IMR-90 (cell line): ENCODE measurements around the gene TRMT2A. TPM values are rescaled to one million over a fixed set of nuclear protein-coding genes. Genes with fewer than 3 reads are reported as not detected.

ENCODE experiments used
- ATAC-seq: fragments of 200-7000 bp; cut with Tn5 transposase; 2 replicates; pipeline ENCODE4 v1.9.1; 2020; ENCODE audit warnings: low read depth, mild to moderate bottlenecking, moderate library complexity
- BruUV-seq: library from RNA; stranded (reverse); fragments of 400-500 nt; replicated peaks from 2 replicates; lab custom pipeline; 2021; lab: Mats Ljungman, UMichigan
- CTCF ChIA-PET: fragments of 300-600 bp; formaldehyde crosslinking; extraction: SDS; loops from one replicate; lab custom pipeline; 2021; ENCODE audit warnings: antibody characterized with exemption; lab: Yijun Ruan, JAX
- POLR2A ChIA-PET: fragments of 300-600 bp; sonication (Branson Sonifier 250); formaldehyde crosslinking; loops from one replicate; lab custom pipeline; 2022; ENCODE audit warnings: antibody characterized with exemption; ENCODE audit not compliant: unreplicated experiment; lab: Charles Lee
- DNase-seq: peaks from one replicate; pipeline ENCODE4 v3.0.0; 2013
- H2AFZ ChIP-seq: replicated peaks from 2 replicates; pipeline ENCODE3; 2013; ENCODE audit warnings: low read length, mild to moderate bottlenecking; ENCODE audit not compliant: poor library complexity
- H2AK5ac ChIP-seq: 2 replicates; pipeline ENCODE4 v1.6.1; 2013; ENCODE audit warnings: low read depth, low read length, inconsistent platforms
- H2AK9ac ChIP-seq: replicated peaks from 2 replicates; pipeline ENCODE3; 2013; ENCODE audit warnings: mild to moderate bottlenecking, low read depth, low read length, moderate library complexity; ENCODE audit not compliant: poor library complexity
- H2BK120ac ChIP-seq: 2 replicates; pipeline ENCODE4 v1.6.1; 2013; ENCODE audit warnings: low read depth, low read length, inconsistent platforms
- H2BK15ac ChIP-seq: 3 replicates; pipeline ENCODE4 v1.6.1; 2013; ENCODE audit warnings: low read depth, low read length, inconsistent platforms
- H2BK20ac ChIP-seq: 2 replicates; pipeline ENCODE4 v1.6.1; 2013; ENCODE audit warnings: low read depth, mild to moderate bottlenecking, inconsistent platforms, low read length, moderate library complexity
- H2BK5ac ChIP-seq: 2 replicates; pipeline ENCODE4 v1.6.1; 2013; ENCODE audit warnings: mild to moderate bottlenecking, low read depth, low read length, inconsistent platforms; ENCODE audit not compliant: poor library complexity, severe bottlenecking
- H3K14ac ChIP-seq: replicated peaks from 2 replicates; pipeline ENCODE4 v1.6.1; 2013; ENCODE audit warnings: low read depth, low read length, inconsistent platforms
- H3K18ac ChIP-seq: 2 replicates; pipeline ENCODE4 v1.6.1; 2013; ENCODE audit warnings: low read depth, low read length, control low read depth
- H3K23ac ChIP-seq: 2 replicates; pipeline ENCODE4 v1.6.1; 2013; ENCODE audit warnings: low read depth, low read length, inconsistent platforms
- H3K27ac ChIP-seq: 2 replicates; pipeline ENCODE4 v1.5.1; 2013; ENCODE audit warnings: mild to moderate bottlenecking, control low read depth, low read length; ENCODE audit not compliant: insufficient read depth
- H3K27me3 ChIP-seq: 2 replicates; pipeline ENCODE4 v1.6.1; 2013; ENCODE audit warnings: low read length; ENCODE audit not compliant: control insufficient read depth, insufficient read depth
- H3K36me3 ChIP-seq: 2 replicates; pipeline ENCODE4 v1.6.1; 2013; ENCODE audit warnings: low read length, mixed read lengths; ENCODE audit not compliant: control insufficient read depth, insufficient read depth
- H3K4ac ChIP-seq: 2 replicates; pipeline ENCODE4 v1.6.1; 2013; ENCODE audit warnings: low read depth, low read length, inconsistent platforms
- H3K4me1 ChIP-seq: 2 replicates; pipeline ENCODE4 v1.6.1; 2013; ENCODE audit warnings: low read length, mixed read lengths; ENCODE audit not compliant: control insufficient read depth, insufficient read depth
- H3K4me2 ChIP-seq: 2 replicates; pipeline ENCODE4 v1.6.1; 2013; ENCODE audit warnings: low read depth, mild to moderate bottlenecking, control low read depth, low read length, moderate library complexity
- H3K4me3 ChIP-seq: 2 replicates; pipeline ENCODE4 v1.5.1; 2013; ENCODE audit warnings: low read depth, mild to moderate bottlenecking, control low read depth, low read length, moderate library complexity; ENCODE audit not compliant: insufficient read depth
- H3K56ac ChIP-seq: 2 replicates; pipeline ENCODE4 v1.6.1; 2013; ENCODE audit warnings: low read length, inconsistent platforms; ENCODE audit not compliant: insufficient read depth; ENCODE audit errors: extremely low read depth
- H3K79me1 ChIP-seq, 2 experiments: 2 replicates each; pipeline ENCODE4 v1.6.1; 2013; ENCODE audit warnings: low read length in 2 of 2, inconsistent platforms in 1 of 2, low read depth in 1 of 2
- H3K9ac ChIP-seq: 2 replicates; pipeline ENCODE4 v1.6.1; 2013; ENCODE audit warnings: low read depth, low read length, control low read depth
- H3K9me1 ChIP-seq: 2 replicates; pipeline ENCODE4 v1.6.1; 2013; ENCODE audit warnings: low read length, inconsistent platforms; ENCODE audit not compliant: insufficient read depth
- H3K9me3 ChIP-seq: 2 replicates; pipeline ENCODE4 v1.6.1; 2013; ENCODE audit warnings: low read length; ENCODE audit not compliant: control insufficient read depth, insufficient read depth
- H4K20me1 ChIP-seq: 2 replicates; pipeline ENCODE4 v1.6.1; 2013; ENCODE audit warnings: low read length, inconsistent platforms; ENCODE audit not compliant: insufficient read depth
- H4K5ac ChIP-seq: 2 replicates; pipeline ENCODE4 v1.6.1; 2013; ENCODE audit warnings: mild to moderate bottlenecking, low read depth, low read length, control low read depth
- H4K8ac ChIP-seq, 2 experiments: 2 replicates each; pipeline ENCODE4 v1.6.1; 2013; ENCODE audit warnings: low read depth in 2 of 2, low read length in 2 of 2, control low read depth in 1 of 2, inconsistent platforms in 1 of 2
- H4K91ac ChIP-seq: 2 replicates; pipeline ENCODE4 v1.6.1; 2013; ENCODE audit warnings: low read depth, low read length, inconsistent platforms; ENCODE audit not compliant: insufficient read depth
- CHD1 ChIP-seq: IDR thresholded peaks from 2 replicates; pipeline ENCODE4 v1.6.1; 2012; ENCODE audit warnings: low read depth, low read length, improper control_type of control experiment
- NFE2L2 ChIP-seq: fragments of 150-350 bp; IDR thresholded peaks from 2 replicates; pipeline ENCODE4 v1.6.1; 2016; ENCODE audit warnings: low read depth, mild to moderate bottlenecking, low read length
- POLR2A ChIP-seq: IDR thresholded peaks from 2 replicates; pipeline ENCODE4 v1.6.1; 2012; ENCODE audit warnings: mild to moderate bottlenecking, low read depth, low read length
- RAD21 ChIP-seq: IDR thresholded peaks from 2 replicates; pipeline ENCODE4 v1.6.1; 2012; ENCODE audit warnings: low read length, improper control_type of control experiment
- SMC3 ChIP-seq: fragments of 150-350 bp; IDR thresholded peaks from 2 replicates; pipeline ENCODE4 v1.6.1; 2016; ENCODE audit warnings: low read depth, mild to moderate bottlenecking, antibody characterized with exemption, low read length, moderate library complexity
- WGBS, 2 experiments: methylation state at CpG; one replicate each; pipeline versions ENCODE4 v1.1.5 to v1.1.7; 2013; ENCODE audit warnings: missing lambda C conversion rate in 2 of 2; ENCODE audit not compliant: insufficient read length in 1 of 2; ENCODE audit errors: extremely low coverage in 2 of 2; 5-methylcytosine and 5-hydroxymethylcytosine counted together
- dilution Hi-C: fragments of 300-500 bp; cut with HindIII; formaldehyde crosslinking; loops from one replicate; pipeline ENCODE4 v1.14.3; 2018; ENCODE audit warnings: low sequenced_read_pairs; ENCODE audit not compliant: unreplicated experiment
- in situ Hi-C: fragments of 300-500 bp; cut with MboI; formaldehyde crosslinking; loops from 3 replicates; pipeline ENCODE4 v1.14.3; 2019; ENCODE audit warnings: low sequenced_read_pairs, inconsistent platforms, mixed read lengths
- intact Hi-C: fragments of 100-400 bp; cut with micrococcal nuclease; formaldehyde crosslinking; loops from 2 replicates; pipeline ENCODE4 v1.10.0; 2022
- polyA plus RNA-seq, 3 experiments: library from polyadenylated mRNA; depleted of rRNA; stranded (reverse); fragments of >200 nt; gene quantifications; 2 replicates each; pipeline ENCODE4 v1.2.3, GENCODE V29; 2012; ENCODE audit warnings: low replicate concordance in 1 of 3
- total RNA-seq: library from RNA; depleted of rRNA; stranded (reverse); fragments of >200 nt; gene quantifications from 2 replicates; pipeline ENCODE4 v1.2.3, GENCODE V29; 2012
- TF ChIP-seq, protein P1 (sequence below): conservative IDR thresholded peaks from 2 replicates; pipeline ENCODE4 v1.5.1; 2012; ENCODE audit warnings: mild to moderate bottlenecking, low read depth, low read length, improper control_type of control experiment

The TRMT2A gene
- total and polyA plus RNA-seq, 2 of the 4 experiments (the other 2 are of a cell fraction) = 22.0 to 39.1 TPM

DNA sequence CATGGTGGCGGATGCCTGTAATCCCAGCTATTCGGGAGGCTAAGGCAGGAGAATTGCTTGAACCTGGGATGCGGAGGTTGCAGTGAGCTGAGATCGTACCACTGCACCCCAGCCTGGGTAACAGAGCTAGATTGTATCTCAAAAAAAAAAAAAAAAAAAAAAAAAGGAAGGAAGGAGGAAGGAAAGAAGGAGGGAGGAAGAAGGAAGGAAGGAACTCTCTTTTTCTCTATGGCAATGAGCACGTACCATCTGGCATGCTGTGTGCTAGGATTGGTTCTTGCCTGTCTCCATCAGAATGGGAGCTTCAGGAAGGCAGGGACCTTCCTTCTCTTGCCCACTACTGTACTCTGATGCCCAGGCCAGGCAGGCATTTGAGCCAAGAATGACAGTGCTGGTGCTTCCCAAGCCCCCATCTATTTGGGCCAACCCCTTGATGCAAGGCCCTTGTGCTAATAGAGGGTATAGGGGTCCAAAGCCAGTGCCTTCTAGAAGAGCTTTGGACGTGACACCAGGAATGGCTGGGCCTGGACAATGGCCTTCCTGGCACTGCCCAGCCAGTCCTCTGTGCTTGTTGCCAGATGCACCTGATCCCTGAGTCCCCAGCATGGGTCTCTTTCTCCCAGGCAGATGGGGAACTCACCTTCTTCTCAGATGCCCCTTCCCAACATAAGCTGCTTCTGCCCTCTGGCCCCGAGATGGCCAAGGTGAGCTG lies 47.5 kb downstream of the TRMT2A start:
- H4K8ac ChIP-seq = no peak overlapping the region
- no peak overlapping the region for H2BK5ac ChIP-seq
- no peak overlapping the region for H3K9ac ChIP-seq
- no peak overlapping the region for H3K56ac ChIP-seq
- H4K20me1 ChIP-seq = no peaks in the 10 kb centered on the region
- BruUV-seq = no TSS peak
- H2AFZ ChIP-seq = no peak overlapping the region
- CTCF ChIA-PET = no interaction called here
- H3K4me1 ChIP-seq = no peaks in the 10 kb centered on the region
- H2AK9ac ChIP-seq = peak overlapping the region; percentile 13
- intact Hi-C loops = no loop called here
- no peak overlapping the region for H3K4me3 ChIP-seq
- H2AK5ac ChIP-seq = no peak overlapping the region; the same call in 1 of the 2 replicates
- ATAC-seq = no peak
- H2BK15ac ChIP-seq = no peak overlapping the region; the same call in 2 of the 3 replicates
- no peak overlapping the region for H2BK120ac ChIP-seq
- H4K5ac ChIP-seq = no peak overlapping the region
- H3K18ac ChIP-seq = no peak overlapping the region
- peaks cover 9% of the 10 kb centered on the region for H3K9me1 ChIP-seq
- no peaks in the 10 kb centered on the region for H3K9me3 ChIP-seq
- no peak overlapping the region for H2BK20ac ChIP-seq
- H3K27ac ChIP-seq = no peak overlapping the region
- H3K23ac ChIP-seq = no peak overlapping the region
- H3K79me1 ChIP-seq = no peaks in the 10 kb centered on the region
- WGBS, 2 experiments = no CpG with 5 or more reads among the region's 7 CpGs
- H3K4ac ChIP-seq = no peak overlapping the region
- DNase-seq = no peak
- H4K91ac ChIP-seq = no peak overlapping the region
- POLR2A ChIA-PET = interaction anchor here (0.6 kb wide), 1 partner anchor 12 kb away, joined by 3 read pairs; no protein-coding TSS in a partner anchor
- dilution Hi-C loops = no loop called here
- H3K27me3 ChIP-seq = no peaks in the 10 kb centered on the region
- no peak overlapping the region for H3K14ac ChIP-seq
- no peak for TF ChIP-seq POLR2A
- no peak for TF ChIP-seq CHD1
- TF ChIP-seq SMC3 = no peak
- TF ChIP-seq, protein P1, sequence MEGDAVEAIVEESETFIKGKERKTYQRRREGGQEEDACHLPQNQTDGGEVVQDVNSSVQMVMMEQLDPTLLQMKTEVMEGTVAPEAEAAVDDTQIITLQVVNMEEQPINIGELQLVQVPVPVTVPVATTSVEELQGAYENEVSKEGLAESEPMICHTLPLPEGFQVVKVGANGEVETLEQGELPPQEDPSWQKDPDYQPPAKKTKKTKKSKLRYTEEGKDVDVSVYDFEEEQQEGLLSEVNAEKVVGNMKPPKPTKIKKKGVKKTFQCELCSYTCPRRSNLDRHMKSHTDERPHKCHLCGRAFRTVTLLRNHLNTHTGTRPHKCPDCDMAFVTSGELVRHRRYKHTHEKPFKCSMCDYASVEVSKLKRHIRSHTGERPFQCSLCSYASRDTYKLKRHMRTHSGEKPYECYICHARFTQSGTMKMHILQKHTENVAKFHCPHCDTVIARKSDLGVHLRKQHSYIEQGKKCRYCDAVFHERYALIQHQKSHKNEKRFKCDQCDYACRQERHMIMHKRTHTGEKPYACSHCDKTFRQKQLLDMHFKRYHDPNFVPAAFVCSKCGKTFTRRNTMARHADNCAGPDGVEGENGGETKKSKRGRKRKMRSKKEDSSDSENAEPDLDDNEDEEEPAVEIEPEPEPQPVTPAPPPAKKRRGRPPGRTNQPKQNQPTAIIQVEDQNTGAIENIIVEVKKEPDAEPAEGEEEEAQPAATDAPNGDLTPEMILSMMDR = no peak
- TF ChIP-seq RAD21 = no peak
- TF ChIP-seq NFE2L2 = no peak
- in situ Hi-C loops = no loop called here
- H3K4me2 ChIP-seq = no peak overlapping the region
- peaks cover 5% of the 10 kb centered on the region for H3K36me3 ChIP-seq
